ENCODE data around the gene KRTAP20-4.

Gene KRTAP20-4

GRCh38 chr21:30668776-30669175, 48.3 kb downstream of the KRTAP20-4 start:
- no peak for DNase-seq
